ENCODE data around the gene COX8A. TPM values are rescaled to one million over a fixed set of nuclear protein-coding genes. Genes with fewer than 3 reads are reported as not detected.

Gene COX8A
- total and polyA plus RNA-seq, 9 of the 15 experiments (the other 6 are each of a cell fraction or from before 2014, with no cell fraction given), result 274 to 1,206 (median 526) TPM

GRCh38 chr11:64007629-64008282 is 33.3 kb downstream of the COX8A start (continued):
- TF ChIP-seq MGA (IDR thresholded peaks at IDR 0.05) (no peak), HMGXB4 (CRISPR knock-in tag; IDR thresholded peaks at IDR 0.05) (0 out of 2 replicates have a peak, but pooled peaks have one; percentile 40), GTF2E2 (tag; IDR thresholded peaks at IDR 0.05) (no peak), ZNF280A (IDR thresholded peaks at IDR 0.05; ENCODE audit: low read depth, partially characterized antibody) (no peak), MLX (CRISPR knock-in tag; conservative IDR thresholded peaks at IDR 0.05) (no peak)
- TF ChIP-seq, protein P1, sequence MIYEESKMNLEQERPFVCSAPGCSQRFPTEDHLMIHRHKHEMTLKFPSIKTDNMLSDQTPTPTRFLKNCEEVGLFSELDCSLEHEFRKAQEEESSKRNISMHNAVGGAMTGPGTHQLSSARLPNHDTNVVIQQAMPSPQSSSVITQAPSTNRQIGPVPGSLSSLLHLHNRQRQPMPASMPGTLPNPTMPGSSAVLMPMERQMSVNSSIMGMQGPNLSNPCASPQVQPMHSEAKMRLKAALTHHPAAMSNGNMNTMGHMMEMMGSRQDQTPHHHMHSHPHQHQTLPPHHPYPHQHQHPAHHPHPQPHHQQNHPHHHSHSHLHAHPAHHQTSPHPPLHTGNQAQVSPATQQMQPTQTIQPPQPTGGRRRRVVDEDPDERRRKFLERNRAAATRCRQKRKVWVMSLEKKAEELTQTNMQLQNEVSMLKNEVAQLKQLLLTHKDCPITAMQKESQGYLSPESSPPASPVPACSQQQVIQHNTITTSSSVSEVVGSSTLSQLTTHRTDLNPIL (CRISPR knock-in tag; IDR thresholded peaks at IDR 0.05), result no peak

All from K562 (cell line).